HEK293T (cell line): Measurements from ENCODE around the gene NEGR1.

Experiments
- CTBP1 ChIP-seq: fragments of 450-650 bp; IDR thresholded peaks from 2 replicates; pipeline ENCODE4 v1.6.1; 2016; ENCODE audit warnings: borderline replicate concordance
- ELF4 ChIP-seq: fragments of 450-650 bp; IDR thresholded peaks from 2 replicates; pipeline ENCODE4 v1.6.1; 2017; ENCODE audit warnings: antibody characterized with exemption
- SP1 ChIP-seq: fragments of 450-650 bp; IDR thresholded peaks from 2 replicates; pipeline ENCODE4 v1.6.1; 2017

DNA sequence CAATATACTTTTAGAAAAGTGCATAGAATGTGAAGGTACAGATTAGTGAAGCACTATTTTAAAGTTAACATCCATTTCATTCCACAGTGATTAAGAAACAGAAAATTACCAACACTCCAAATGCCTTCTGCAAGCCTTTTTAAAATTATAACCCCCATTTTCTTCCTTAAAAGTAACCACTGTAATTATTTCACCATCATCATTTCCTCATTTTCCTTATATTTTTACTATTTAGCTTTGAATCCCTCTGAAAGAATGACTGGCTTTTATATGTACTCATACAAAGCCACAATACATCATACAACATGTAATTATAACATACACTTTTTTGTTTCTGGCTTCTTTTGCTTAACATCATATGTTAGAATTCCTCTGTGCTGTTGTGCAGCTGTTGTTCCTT is 6.5 kb upstream of the NEGR1 start:
- TF ChIP-seq SP1 (no peak), ELF4 (no peak), CTBP1 (no peak)
